Measurements from ENCODE around the gene YWHAH.

Gene YWHAH

GRCh38 chr22:31943978-31944699 is at the start of gene YWHAH:
TSS of gene YWHAH (plus strand) at chr22:31944535. CDS start at chr22:31944734, 199 bp downstream.
- H3K4me3 Mint-ChIP-seq = peak within 1 kb of the TSS; percentile 88
- peaks cover 27% of the 10 kb centered on the region for H3K4me1 Mint-ChIP-seq (ENCODE audit: low read depth)
- H3K36me3 Mint-ChIP-seq = peaks cover 2% of the 10 kb centered on the region
- H3K27ac Mint-ChIP-seq = peak within 1 kb of the TSS; percentile 95
- H3K27me3 Mint-ChIP-seq = no peaks in the 10 kb centered on the region
- H3K9me3 Mint-ChIP-seq (ENCODE audit: low read depth) = no peaks in the 10 kb centered on the region

DNA sequence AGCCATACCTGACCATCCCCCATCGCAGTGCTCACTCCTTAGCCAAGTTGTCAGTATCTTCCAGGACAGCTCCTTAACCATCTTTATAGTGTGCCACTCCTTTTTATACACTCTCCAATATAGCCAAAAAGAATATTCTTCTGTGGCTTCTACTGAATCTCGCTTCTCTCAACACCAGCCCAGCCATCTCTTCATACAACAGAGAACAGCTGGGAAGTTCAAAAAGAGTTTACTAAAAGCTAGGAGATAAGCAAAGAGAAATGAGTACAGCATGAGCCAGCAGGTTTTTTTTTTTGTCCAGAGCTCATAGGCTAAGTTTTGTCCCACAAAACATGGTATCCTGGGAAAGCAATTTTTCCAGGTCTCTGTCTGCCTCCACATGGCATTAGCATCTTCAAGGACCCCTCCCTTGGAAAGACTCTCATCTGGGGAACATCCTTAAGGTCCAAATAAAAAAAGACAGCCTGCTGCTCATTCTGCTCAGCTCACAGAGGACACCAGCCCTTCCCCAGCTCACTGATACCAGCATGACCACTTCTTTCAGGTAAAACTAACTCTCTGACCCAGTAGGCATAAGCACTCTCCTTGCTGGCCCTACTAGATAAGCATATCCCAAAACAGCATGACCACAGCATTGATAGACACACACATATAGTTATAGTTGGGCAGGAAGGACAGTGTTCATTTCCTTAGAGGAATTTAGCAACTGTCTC is 48.8 kb upstream of the YWHAH start:
- Mint-ChIP-seq H3K4me3 (no peak overlapping the region), H3K9me3 (ENCODE audit: low read depth) (no peaks in the 10 kb centered on the region), H3K36me3 (peaks cover 5% of the 10 kb centered on the region), H3K27ac (no peak overlapping the region), H3K27me3 (no peaks in the 10 kb centered on the region), H3K4me1 (ENCODE audit: low read depth) (no peaks in the 10 kb centered on the region)

- H3K4me1 Mint-ChIP-seq (ENCODE audit: low read depth) = no peaks in the 10 kb centered on the region
- peaks cover 3% of the 10 kb centered on the region for H3K36me3 Mint-ChIP-seq
- H3K4me3 Mint-ChIP-seq = no peak overlapping the region
- no peaks in the 10 kb centered on the region for H3K27me3 Mint-ChIP-seq
- no peak overlapping the region for H3K27ac Mint-ChIP-seq
- no peaks in the 10 kb centered on the region for H3K9me3 Mint-ChIP-seq (ENCODE audit: low read depth)
These were observed 47.9 kb upstream of the YWHAH start for GRCh38 chr22:31896472-31896871.

GRCh38 chr22:31897842-31898805 is 46.2 kb upstream of the YWHAH start:
- no peaks in the 10 kb centered on the region for H3K9me3 Mint-ChIP-seq (ENCODE audit: low read depth)

GRCh38 chr22:31898926-31899325 is 45.4 kb upstream of the YWHAH start:
- no peak overlapping the region for H3K4me3 Mint-ChIP-seq
- no peaks in the 10 kb centered on the region for H3K9me3 Mint-ChIP-seq (ENCODE audit: low read depth)
- H3K27ac Mint-ChIP-seq = no peak overlapping the region
- peaks cover 3% of the 10 kb centered on the region for H3K36me3 Mint-ChIP-seq
- H3K27me3 Mint-ChIP-seq = no peaks in the 10 kb centered on the region
- H3K4me1 Mint-ChIP-seq (ENCODE audit: low read depth) = no peaks in the 10 kb centered on the region

More at GRCh38 chr22:31897842-31898805, 46.2 kb upstream of the YWHAH start:
- no peak overlapping the region for H3K27ac Mint-ChIP-seq
- H3K4me1 Mint-ChIP-seq (ENCODE audit: low read depth) = no peaks in the 10 kb centered on the region
- H3K4me3 Mint-ChIP-seq = no peak overlapping the region
- H3K27me3 Mint-ChIP-seq = no peaks in the 10 kb centered on the region
- peaks cover 3% of the 10 kb centered on the region for H3K36me3 Mint-ChIP-seq

DNA sequence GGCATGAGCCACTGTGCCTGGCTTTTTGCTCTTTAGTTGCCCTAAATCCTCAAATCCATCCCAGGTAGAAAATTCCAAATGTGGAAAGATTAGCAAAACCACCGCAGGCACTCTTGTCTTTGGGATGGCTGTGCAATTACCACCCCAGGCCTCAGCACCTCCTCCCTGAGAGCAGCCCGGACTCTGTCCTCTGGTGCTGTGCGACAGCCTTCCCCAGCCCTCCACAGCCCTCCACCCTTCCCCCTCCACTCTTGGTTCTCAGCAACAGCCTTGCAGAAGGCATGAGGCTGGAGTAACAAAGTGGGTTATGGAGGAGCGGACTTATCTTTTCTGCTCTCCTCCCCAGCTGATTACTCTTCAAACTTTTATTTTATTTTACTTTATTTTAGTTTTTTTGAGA is 44.7 kb upstream of the YWHAH start:
- Mint-ChIP-seq H3K4me3 (no peak overlapping the region), H3K36me3 (peaks cover 3% of the 10 kb centered on the region)

GRCh38 chr22:31901388-31902137 is 42.8 kb upstream of the YWHAH start:
- no peak overlapping the region for H3K27ac Mint-ChIP-seq

More for the DNA sequence above, 44.7 kb upstream of the YWHAH start:
- Mint-ChIP-seq H3K9me3 (ENCODE audit: low read depth) (no peaks in the 10 kb centered on the region), H3K27me3 (no peaks in the 10 kb centered on the region), H3K27ac (no peak overlapping the region), H3K4me1 (ENCODE audit: low read depth) (no peaks in the 10 kb centered on the region)

GRCh38 chr22:31904651-31905050 is 39.7 kb upstream of the YWHAH start:
- H3K27ac Mint-ChIP-seq = no peak overlapping the region
- H3K4me1 Mint-ChIP-seq (ENCODE audit: low read depth) = no peaks in the 10 kb centered on the region
- no peaks in the 10 kb centered on the region for H3K9me3 Mint-ChIP-seq (ENCODE audit: low read depth)
- no peak overlapping the region for H3K4me3 Mint-ChIP-seq
- H3K27me3 Mint-ChIP-seq = no peaks in the 10 kb centered on the region
- peaks cover 3% of the 10 kb centered on the region for H3K36me3 Mint-ChIP-seq

More at GRCh38 chr22:31901388-31902137, 42.8 kb upstream of the YWHAH start:
- Mint-ChIP-seq H3K27me3 (no peaks in the 10 kb centered on the region), H3K9me3 (ENCODE audit: low read depth) (no peaks in the 10 kb centered on the region), H3K4me3 (no peak overlapping the region), H3K4me1 (ENCODE audit: low read depth) (no peaks in the 10 kb centered on the region), H3K36me3 (peaks cover 3% of the 10 kb centered on the region)

DNA sequence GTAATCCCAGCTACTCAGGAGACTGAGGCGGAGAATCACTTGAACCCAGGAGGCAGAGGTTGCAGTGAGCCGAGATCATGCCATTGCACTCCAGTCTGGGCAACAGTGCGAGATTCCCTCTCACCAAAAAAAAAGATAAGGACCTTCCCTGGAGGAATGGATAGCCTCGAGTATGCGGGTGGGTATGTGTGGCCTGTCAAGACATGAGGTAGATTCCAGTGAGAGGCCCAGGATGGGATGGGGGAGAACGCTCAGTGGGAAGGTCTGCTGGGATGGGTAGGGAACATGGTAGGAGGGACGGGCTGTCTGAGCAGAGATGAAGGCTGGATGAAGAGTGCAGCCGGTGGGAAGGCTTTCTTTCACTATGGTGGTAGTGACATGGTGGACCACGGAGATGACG is 39.0 kb upstream of the YWHAH start:
- Mint-ChIP-seq H3K4me3 (no peak overlapping the region), H3K4me1 (ENCODE audit: low read depth) (no peaks in the 10 kb centered on the region), H3K36me3 (peaks cover 3% of the 10 kb centered on the region), H3K9me3 (ENCODE audit: low read depth) (no peaks in the 10 kb centered on the region), H3K27ac (peak overlapping the region; percentile 12), H3K27me3 (no peaks in the 10 kb centered on the region)

- Mint-ChIP-seq H3K4me3 (no peak overlapping the region), H3K27ac (no peak overlapping the region), H3K27me3 (no peaks in the 10 kb centered on the region), H3K9me3 (ENCODE audit: low read depth) (no peaks in the 10 kb centered on the region), H3K36me3 (peaks cover 3% of the 10 kb centered on the region), H3K4me1 (ENCODE audit: low read depth) (no peaks in the 10 kb centered on the region)
These were observed 38.2 kb upstream of the YWHAH start for GRCh38 chr22:31906086-31906485.

- H3K27ac Mint-ChIP-seq = no peak overlapping the region
- H3K9me3 Mint-ChIP-seq (ENCODE audit: low read depth) = no peaks in the 10 kb centered on the region
- H3K27me3 Mint-ChIP-seq = no peaks in the 10 kb centered on the region
- no peaks in the 10 kb centered on the region for H3K4me1 Mint-ChIP-seq (ENCODE audit: low read depth)
- no peak overlapping the region for H3K4me3 Mint-ChIP-seq
- peaks cover 3% of the 10 kb centered on the region for H3K36me3 Mint-ChIP-seq
These were observed 37.8 kb upstream of the YWHAH start for GRCh38 chr22:31906569-31906968.

GRCh38 chr22:31909977-31910376 is 34.4 kb upstream of the YWHAH start:
- no peak overlapping the region for H3K4me3 Mint-ChIP-seq
- peaks cover 3% of the 10 kb centered on the region for H3K36me3 Mint-ChIP-seq
- H3K27me3 Mint-ChIP-seq = no peaks in the 10 kb centered on the region
- no peak overlapping the region for H3K27ac Mint-ChIP-seq
- no peaks in the 10 kb centered on the region for H3K4me1 Mint-ChIP-seq (ENCODE audit: low read depth)
- no peaks in the 10 kb centered on the region for H3K9me3 Mint-ChIP-seq (ENCODE audit: low read depth)

DNA sequence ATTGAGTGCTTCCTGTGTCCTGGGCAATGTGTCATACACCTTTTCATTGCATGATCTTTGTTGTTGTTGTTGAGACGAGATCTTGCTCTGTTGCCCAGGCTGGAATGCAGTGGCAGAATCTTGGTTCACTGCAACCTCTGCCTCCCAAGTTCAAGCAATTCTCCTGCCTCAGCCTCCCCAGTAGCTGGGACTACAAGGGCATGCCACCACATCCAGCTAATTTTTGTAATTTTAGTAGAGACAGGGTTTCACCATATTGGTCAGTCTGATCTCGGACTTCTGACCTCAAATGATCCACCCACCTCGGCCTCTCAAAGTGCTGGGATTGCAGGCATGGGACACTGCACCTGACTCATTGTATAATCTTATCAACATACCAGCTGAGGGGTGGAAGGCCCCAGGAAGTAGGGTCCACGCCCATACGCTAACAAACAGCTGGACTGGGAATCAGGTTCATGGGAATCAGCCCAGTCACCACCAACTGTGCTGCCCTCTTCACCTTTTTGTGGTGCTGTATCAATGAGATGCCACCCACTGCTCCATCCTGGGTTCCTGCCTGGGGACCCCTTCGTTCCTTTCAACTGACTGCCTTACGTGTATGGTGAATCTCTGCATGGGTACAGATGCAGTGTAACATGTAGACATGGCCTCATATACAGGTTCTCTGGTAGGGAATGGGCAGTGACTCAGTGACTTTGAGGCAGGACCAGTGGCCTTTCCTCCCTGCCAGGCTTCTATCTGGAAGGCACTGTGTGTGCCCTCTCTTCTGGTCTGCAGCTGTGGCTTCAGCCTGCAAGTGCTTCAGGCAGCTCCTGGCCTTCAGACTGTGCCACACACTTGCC is 32.5 kb upstream of the YWHAH start:
- no peak overlapping the region for H3K4me3 Mint-ChIP-seq
- H3K9me3 Mint-ChIP-seq (ENCODE audit: low read depth) = no peaks in the 10 kb centered on the region
- H3K36me3 Mint-ChIP-seq = no peaks in the 10 kb centered on the region
- H3K27me3 Mint-ChIP-seq = no peaks in the 10 kb centered on the region
- no peaks in the 10 kb centered on the region for H3K4me1 Mint-ChIP-seq (ENCODE audit: low read depth)
- no peak overlapping the region for H3K27ac Mint-ChIP-seq

DNA sequence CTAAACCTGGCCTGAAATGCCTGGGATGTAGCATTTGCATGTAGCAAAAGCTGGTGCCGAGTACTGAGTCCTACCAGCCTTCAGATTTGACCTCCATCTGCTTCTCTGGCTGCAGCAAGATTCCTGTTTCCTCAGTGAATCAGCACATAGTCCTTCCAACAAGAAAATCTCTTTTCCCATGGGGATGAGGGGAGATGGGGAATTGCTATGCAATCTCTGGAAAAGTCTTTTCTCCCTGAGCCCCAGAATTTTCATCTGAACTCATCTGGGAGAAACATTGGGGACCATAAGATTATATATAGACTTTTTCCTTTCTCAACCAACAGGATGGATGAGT is 32.0 kb upstream of the YWHAH start:
- H3K36me3 Mint-ChIP-seq = no peaks in the 10 kb centered on the region

More for the DNA sequence above, 32.0 kb upstream of the YWHAH start:
- Mint-ChIP-seq H3K4me1 (ENCODE audit: low read depth) (no peaks in the 10 kb centered on the region), H3K9me3 (ENCODE audit: low read depth) (no peaks in the 10 kb centered on the region), H3K27me3 (no peaks in the 10 kb centered on the region), H3K27ac (no peak overlapping the region), H3K4me3 (no peak overlapping the region)
